ENCODE data around the gene MTUS2.
A peak's percentile ranks its signal among the peaks of the same experiment; 100 is the strongest.

The MTUS2 gene

GRCh38 chr13:29428310-29429181 lies 608.4 kb downstream of the MTUS2 start:
- DNase-seq = peak; percentile 78 to 92

GRCh38 chr13:29429286-29429900 lies 609.3 kb downstream of the MTUS2 start:
- DNase-seq = no peak

- no peak for DNase-seq
Measured at GRCh38 chr13:29434217-29434945, 614.2 kb downstream of the MTUS2 start.

- DNase-seq = no peak
Measured at GRCh38 chr13:29435125-29435911, 615.2 kb downstream of the MTUS2 start.

GRCh38 chr13:29436291-29436690 lies 616.2 kb downstream of the MTUS2 start:
- DNase-seq = no peak

GRCh38 chr13:29436721-29437280 lies 616.7 kb downstream of the MTUS2 start:
- DNase-seq = no peak

- DNase-seq = no peak
Measured at GRCh38 chr13:29438769-29439168, 618.6 kb downstream of the MTUS2 start.

GRCh38 chr13:29439601-29440388 lies 619.7 kb downstream of the MTUS2 start:
- no peak for DNase-seq

- DNase-seq = no peak
Measured at GRCh38 chr13:29441306-29441705, 621.2 kb downstream of the MTUS2 start.

GRCh38 chr13:29446016-29446415 lies 625.9 kb downstream of the MTUS2 start:
- no peak for DNase-seq

- DNase-seq = no peak
Measured at GRCh38 chr13:29448174-29448573, 628.0 kb downstream of the MTUS2 start.

- no peak for DNase-seq
Measured at GRCh38 chr13:29449726-29450125, 629.6 kb downstream of the MTUS2 start.

GRCh38 chr13:29451976-29452375 lies 631.8 kb downstream of the MTUS2 start:
- no peak for DNase-seq

- peak in 1 of 2 experiments; percentile 57 for DNase-seq
Measured at GRCh38 chr13:29452773-29453616, 632.9 kb downstream of the MTUS2 start.

GRCh38 chr13:29453617-29454011 lies 633.5 kb downstream of the MTUS2 start:
- no peak for DNase-seq

- peak in 1 of 2 experiments; percentile 34 for DNase-seq
Measured at GRCh38 chr13:29454931-29455481, 634.9 kb downstream of the MTUS2 start.

- DNase-seq = no peak
Measured at GRCh38 chr13:29456419-29456818, 636.3 kb downstream of the MTUS2 start.

- DNase-seq = peak in 1 of 2 experiments; percentile 15
Measured at GRCh38 chr13:29457299-29457698, 637.2 kb downstream of the MTUS2 start.

- no peak for DNase-seq
Measured at GRCh38 chr13:29458419-29458818, 638.3 kb downstream of the MTUS2 start.

- DNase-seq = no peak
Measured at GRCh38 chr13:29459813-29460355, 639.7 kb downstream of the MTUS2 start.

Data from NCI-H526 (cell line).